HG02981 (cell line): ENCODE data around the gene ACTL6A.
"Not testable (repeated sequence)": the region's sequence is repeated elsewhere in the genome, so short reads cannot be mapped to it uniquely, and the experiment has no call there.

ENCODE experiments used
- ATAC-seq: cut with Tn5 transposase; IDR thresholded peaks from one replicate; pipeline ENCODE4 v1.9.1; 2021; ENCODE audit warnings: mild to moderate bottlenecking, moderate library complexity; ENCODE audit not compliant: unreplicated experiment

The ACTL6A gene

GRCh38 chr3:179562591-179563270, at the start of gene ACTL6A:
Gene ACTL6A, plus strand, starts transcription at chr3:179562926. Its CDS starts 167 bp downstream, at chr3:179563093.
- peak; percentile 95 for ATAC-seq

GRCh38 chr3:179513862-179514261, 48.9 kb upstream of the ACTL6A start:
- ATAC-seq: no peak

- ATAC-seq: not testable (repeated sequence)
Measured at GRCh38 chr3:179516461-179517251, 46.1 kb upstream of the ACTL6A start.

- no peak for ATAC-seq
Measured at GRCh38 chr3:179526482-179526881, 36.2 kb upstream of the ACTL6A start.

GRCh38 chr3:179526989-179527391, 35.7 kb upstream of the ACTL6A start:
- no peak for ATAC-seq

GRCh38 chr3:179528772-179529171, 34.0 kb upstream of the ACTL6A start:
- ATAC-seq: no peak

- ATAC-seq: no peak
Measured at GRCh38 chr3:179531576-179531975, 31.1 kb upstream of the ACTL6A start.

GRCh38 chr3:179533274-179533673, 29.5 kb upstream of the ACTL6A start:
- no peak for ATAC-seq

- no peak for ATAC-seq
Measured at GRCh38 chr3:179536256-179536655, 26.5 kb upstream of the ACTL6A start.

GRCh38 chr3:179541094-179541493, 21.6 kb upstream of the ACTL6A start:
- no peak for ATAC-seq

GRCh38 chr3:179541596-179541995, 21.1 kb upstream of the ACTL6A start:
- no peak for ATAC-seq

GRCh38 chr3:179542375-179542774, 20.4 kb upstream of the ACTL6A start:
- ATAC-seq: no peak

GRCh38 chr3:179544981-179545645, 17.6 kb upstream of the ACTL6A start:
- ATAC-seq: no peak

GRCh38 chr3:179546814-179547241, 15.9 kb upstream of the ACTL6A start:
- no peak for ATAC-seq

GRCh38 chr3:179551349-179552105, 11.2 kb upstream of the ACTL6A start:
- no peak for ATAC-seq

GRCh38 chr3:179558742-179559364, 3.9 kb upstream of the ACTL6A start:
- no peak for ATAC-seq

GRCh38 chr3:179560791-179561190, 1.9 kb upstream of the ACTL6A start:
- no peak for ATAC-seq

- peak; percentile 53 for ATAC-seq
Measured at GRCh38 chr3:179563271-179563783, 601 bp downstream of the ACTL6A start.

- ATAC-seq: no peak
Measured at GRCh38 chr3:179565496-179565895, 2.8 kb downstream of the ACTL6A start.

- no peak for ATAC-seq
Measured at GRCh38 chr3:179580992-179581391, 18.3 kb downstream of the ACTL6A start.
